B cell (primary cell): Measurements from ENCODE around the gene PTPRN2. TPM values are rescaled to one million over a fixed set of nuclear protein-coding genes. Genes with fewer than 3 reads are reported as not detected.

Experiments
- ATAC-seq: fragments of 200-7000 bp; cut with Tn5 transposase; one replicate; pipeline ENCODE4 v1.10.0; 2021; ENCODE audit warnings: low read depth, mild to moderate bottlenecking, moderate number of reproducible peaks, moderate library complexity
- CTCF ChIA-PET: fragments of 350-600 bp; sonication (Branson Sonifier 250); formaldehyde crosslinking; loops from one replicate; lab custom pipeline; 2021; ENCODE audit warnings: antibody characterized with exemption, inconsistent platforms; lab: Charles Lee
- POLR2A ChIA-PET: fragments of 350-600 bp; sonication (Branson Sonifier 250); formaldehyde crosslinking; loops from one replicate; lab custom pipeline; 2021; ENCODE audit warnings: antibody characterized with exemption; lab: Charles Lee
- DNase-seq: peaks from one replicate; pipeline ENCODE4 v3.0.0; 2013
- H2AFZ ChIP-seq: 2 replicates; pipeline ENCODE4 v1.6.1; 2012; ENCODE audit warnings: mild to moderate bottlenecking, low read depth, low read length; ENCODE audit not compliant: insufficient read depth, poor library complexity, severe bottlenecking
- H3K27ac ChIP-seq, 2 donors: 1 replicate in 1 of 2; 2 replicates in 1 of 2; pipeline ENCODE4 v1.5.1; 2012 to 2013; ENCODE audit warnings: low read length in 2 of 2, mild to moderate bottlenecking in 2 of 2, moderate library complexity in 1 of 2
- H3K27me3 ChIP-seq, 4 experiments: fragments of 200-600 bp in 1 of 4; sonication (generic) in 1 of 4; replicated peaks in 1 of 4; 1 replicate in 2 of 4; 2 replicates in 2 of 4; pipeline versions ENCODE4 v1.6.1 to v1.7.0; 2013 to 2016; ENCODE audit warnings: low read length in 3 of 4, mild to moderate bottlenecking in 2 of 4, mixed read lengths in 1 of 4, moderate library complexity in 1 of 4; ENCODE audit not compliant: insufficient read depth in 4 of 4, control insufficient read depth in 3 of 4; ENCODE audit errors: control extremely low read depth in 1 of 4
- H3K36me3 ChIP-seq, 2 experiments: replicated peaks in 1 of 2; 1 replicate in 1 of 2; 2 replicates in 1 of 2; pipeline versions ENCODE4 v1.6.1 to v1.7.1; 2013; ENCODE audit warnings: low read length in 1 of 2; ENCODE audit not compliant: insufficient read depth in 2 of 2, control insufficient read depth in 1 of 2; ENCODE audit errors: control extremely low read depth in 1 of 2, extremely low read depth in 1 of 2
- H3K4me1 ChIP-seq, 2 donors: fragments of 200-600 bp in 1 of 2; sonication (generic) in 1 of 2; 1 replicate in 1 of 2; 2 replicates in 1 of 2; pipeline versions ENCODE4 v1.5.1 to v1.6.1; 2013 to 2017; ENCODE audit warnings: low read length in 2 of 2; ENCODE audit not compliant: control insufficient read depth in 2 of 2, insufficient read depth in 2 of 2
- H3K4me2 ChIP-seq: replicated peaks from 2 replicates; pipeline ENCODE3; 2012; ENCODE audit warnings: mild to moderate bottlenecking, low read depth, low read length; ENCODE audit not compliant: poor library complexity, severe bottlenecking
- H3K4me3 ChIP-seq, 5 experiments: fragments of 200-600 bp in 1 of 5; sonication (generic) in 1 of 5; 1 replicate in 3 of 5; 2 replicates in 2 of 5; pipeline versions ENCODE4 v1.5.1 to v1.7.0; 2011 to 2016; ENCODE audit warnings: low read length in 4 of 5, mild to moderate bottlenecking in 4 of 5, low read depth in 2 of 5, control low read depth in 1 of 5, moderate library complexity in 1 of 5; ENCODE audit not compliant: insufficient read depth in 1 of 5; ENCODE audit errors: control extremely low read depth in 1 of 5, extremely low read depth in 1 of 5
- H3K79me2 ChIP-seq: fragments of 200-600 bp; sonication (generic); one replicate; pipeline ENCODE4 v1.6.0; 2016; ENCODE audit warnings: low read length; ENCODE audit not compliant: control insufficient read depth, insufficient read depth
- H3K9ac ChIP-seq: fragments of 200-600 bp; sonication (generic); 2 replicates; pipeline ENCODE4 v1.6.1; 2017; ENCODE audit warnings: mild to moderate bottlenecking, low read length, moderate library complexity
- H3K9me3 ChIP-seq, 3 donors: one replicate each; pipeline versions ENCODE4 v1.6.1 to v1.7.1; 2013; ENCODE audit warnings: low read length in 2 of 3; ENCODE audit not compliant: control insufficient read depth in 2 of 3, insufficient read depth in 1 of 3; ENCODE audit errors: control extremely low read depth in 1 of 3
- H4K20me1 ChIP-seq: 2 replicates; pipeline ENCODE4 v1.6.0; 2012; ENCODE audit warnings: mild to moderate bottlenecking, low read length; ENCODE audit not compliant: insufficient read depth, control insufficient read depth, poor library complexity, severe bottlenecking
- H3K27ac Mint-ChIP-seq: one replicate; pipeline ENCODE4 v1.8.0; 2021; ENCODE audit warnings: mixed read lengths
- H3K27me3 Mint-ChIP-seq: one replicate; pipeline ENCODE4 v1.8.0; 2021; ENCODE audit warnings: mixed read lengths
- H3K4me1 Mint-ChIP-seq: one replicate; pipeline ENCODE4 v1.8.0; 2021; ENCODE audit warnings: mixed read lengths
- H3K4me3 Mint-ChIP-seq: one replicate; pipeline ENCODE4 v1.8.0; 2021; ENCODE audit warnings: mixed read lengths
- H3K9me3 Mint-ChIP-seq: one replicate; pipeline ENCODE4 v1.8.0; 2022; ENCODE audit warnings: mixed read lengths; ENCODE audit not compliant: insufficient read depth
- CTCF ChIP-seq: fragments of 200-600 bp; IDR thresholded peaks from one replicate; pipeline ENCODE4 v1.8.0; 2022; ENCODE audit warnings: antibody characterized with exemption, mild to moderate bottlenecking
- EZH2 ChIP-seq: IDR thresholded peaks from 2 replicates; pipeline ENCODE4 v1.6.1; 2012; ENCODE audit warnings: borderline replicate concordance, low read depth, mild to moderate bottlenecking, moderate library complexity, low read length; ENCODE audit not compliant: insufficient read depth, poor library complexity, severe bottlenecking
- WGBS: methylation state at CpG from one replicate; pipeline ENCODE4 v1.1.5; 2013; ENCODE audit warnings: missing lambda C conversion rate; ENCODE audit not compliant: insufficient coverage; 5-methylcytosine and 5-hydroxymethylcytosine counted together
- intact Hi-C: fragments of 100-400 bp; cut with micrococcal nuclease; formaldehyde crosslinking; loops from one replicate; pipeline ENCODE4 v1.10.0; 2022
- polyA plus RNA-seq: library from polyadenylated mRNA; depleted of rRNA; stranded (reverse); fragments of >200 nt; gene quantifications from 2 replicates; pipeline ENCODE4 v1.2.3, GENCODE V29; 2012
- total RNA-seq, 2 donors: library from RNA; stranded (reverse); fragments of 120-200 nt in 1 of 2; gene quantifications; 1 replicate in 1 of 2; 2 replicates in 1 of 2; pipeline versions ENCODE4 v1.2.3 to v1.2.4, GENCODE V29; 2013 to 2022

Gene PTPRN2
- total and polyA plus RNA-seq, 2 donors (not counting 1 experiment from before 2014, with no cell fraction given) = 2.0 to 5.0 TPM

- no peaks in the 10 kb centered on the region for H3K4me1 ChIP-seq
- TF ChIP-seq CTCF (no peak), EZH2 (no peak)
- Mint-ChIP-seq H3K4me1 (no peaks in the 10 kb centered on the region), H3K27ac (no peak overlapping the region), H3K4me3 (no peak overlapping the region), H3K9me3 (peaks cover 2% of the 10 kb centered on the region), H3K27me3 (peaks cover 6% of the 10 kb centered on the region)
- no peak for ATAC-seq
- no peak overlapping the region for H3K4me3 ChIP-seq
- no peaks in the 10 kb centered on the region for H4K20me1 ChIP-seq
- no peak overlapping the region for H3K9ac ChIP-seq
- no peaks in the 10 kb centered on the region for H3K36me3 ChIP-seq
- peaks cover 0 to 49% (median 16%) of the 10 kb centered on the region in 3 donors for H3K9me3 ChIP-seq
- H3K27me3 ChIP-seq = no peaks in the 10 kb centered on the region
- POLR2A ChIA-PET = no interaction called here
- no peak for DNase-seq
- H3K4me2 ChIP-seq = no peak overlapping the region
- no peak overlapping the region for H2AFZ ChIP-seq
- no peaks in the 10 kb centered on the region for H3K79me2 ChIP-seq
- WGBS = 94% methylated on average over 10 of the region's 12 CpGs
- intact Hi-C loops = no loop called here
- H3K27ac ChIP-seq = no peak overlapping the region
- CTCF ChIA-PET = no interaction called here
These were observed 81.0 kb downstream of the PTPRN2 start for GRCh38 chr7:158506626-158507025.

GRCh38 chr7:158505683-158506082 is 81.9 kb downstream of the PTPRN2 start:
- ChIA-PET CTCF (no interaction called here), POLR2A (no interaction called here)
- Mint-ChIP-seq H3K4me3 (no peak overlapping the region), H3K27me3 (peaks cover 6% of the 10 kb centered on the region), H3K4me1 (no peaks in the 10 kb centered on the region), H3K9me3 (peaks cover 2% of the 10 kb centered on the region), H3K27ac (no peak overlapping the region)
- no peak overlapping the region for H3K4me2 ChIP-seq
- H3K4me3 ChIP-seq = no peak overlapping the region
- H3K9me3 ChIP-seq = peaks cover 0 to 40% (median 8%) of the 10 kb centered on the region in 3 donors
- no peak for ATAC-seq
- no peak overlapping the region for H3K9ac ChIP-seq
- intact Hi-C loops = no loop called here
- H3K36me3 ChIP-seq = no peaks in the 10 kb centered on the region
- no peak for DNase-seq
- no peak for TF ChIP-seq CTCF
- no peak for TF ChIP-seq EZH2
- H3K4me1 ChIP-seq = no peaks in the 10 kb centered on the region
- H3K79me2 ChIP-seq = no peaks in the 10 kb centered on the region
- H3K27ac ChIP-seq = no peak overlapping the region
- WGBS = 97% methylated on average over 14 of the region's 14 CpGs
- H3K27me3 ChIP-seq = no peaks in the 10 kb centered on the region
- no peaks in the 10 kb centered on the region for H4K20me1 ChIP-seq
- H2AFZ ChIP-seq = no peak overlapping the region
